Measurements from ENCODE around the gene ADIPOQ. TPM values are rescaled to one million over a fixed set of nuclear protein-coding genes. Genes with fewer than 3 reads are reported as not detected.
"Not testable (repeated sequence)": the region's sequence is repeated elsewhere in the genome, so short reads cannot be mapped to it uniquely, and the experiment has no call there.

The ADIPOQ gene
- total RNA-seq, 4 donors from 2014 or later, result 321 to 1,997 (median 1,475) TPM

GRCh38 chr3:186869253-186870100, 27.0 kb downstream of the ADIPOQ start:
- ATAC-seq (ENCODE audit: low FRiP score) (peak; percentile 32), DNase-seq (ENCODE audit: low spot score) (no peak)
- no peak for TF ChIP-seq CTCF (IDR thresholded peaks at IDR 0.05)

GRCh38 chr3:186870421-186871201, 28.1 kb downstream of the ADIPOQ start:
- ATAC-seq (ENCODE audit: low FRiP score) (no peak), DNase-seq (ENCODE audit: low spot score) (no peak)
- TF ChIP-seq CTCF (IDR thresholded peaks at IDR 0.05), result no peak

- TF ChIP-seq CTCF (IDR thresholded peaks at IDR 0.05), result no peak
- DNase-seq (ENCODE audit: low spot score) (no peak), ATAC-seq (ENCODE audit: low FRiP score) (no peak)
Measured at GRCh38 chr3:186871403-186871924, 29.0 kb downstream of the ADIPOQ start.

- not testable (repeated sequence) for ATAC-seq (ENCODE audit: low FRiP score); DNase-seq (ENCODE audit: low spot score)
Measured at GRCh38 chr3:186873796-186874195, 31.3 kb downstream of the ADIPOQ start.

GRCh38 chr3:186874216-186874615, 31.7 kb downstream of the ADIPOQ start:
- not testable (repeated sequence) for ATAC-seq (ENCODE audit: low FRiP score); DNase-seq (ENCODE audit: low spot score)

- not testable (repeated sequence) for DNase-seq (ENCODE audit: low spot score); ATAC-seq (ENCODE audit: low FRiP score)
Measured at GRCh38 chr3:186874841-186875240, 32.3 kb downstream of the ADIPOQ start.

GRCh38 chr3:186875708-186876107, 33.2 kb downstream of the ADIPOQ start:
- no peak for DNase-seq (ENCODE audit: low spot score)
- no peak for TF ChIP-seq CTCF (IDR thresholded peaks at IDR 0.05)
- no peak for ATAC-seq (ENCODE audit: low FRiP score)

GRCh38 chr3:186879781-186880180, 37.3 kb downstream of the ADIPOQ start:
- no peak for ATAC-seq (ENCODE audit: low FRiP score)
- no peak for TF ChIP-seq CTCF (IDR thresholded peaks at IDR 0.05)
- no peak for DNase-seq (ENCODE audit: low spot score)
